ENCODE data around the gene OMP.

OMP gene

GRCh38 chr11:77118971-77119370 lies 16.3 kb downstream of the OMP start:
- in situ Hi-C loops (cut with HindIII; ENCODE audit: low pct_ligation_motif_present, low sequenced_read_pairs) = no loop called here
- no peak for TF ChIP-seq CTCF (IDR thresholded peaks at IDR 0.05; ENCODE audit: low read depth, low read length, missing control alignments)
- H3K27me3 ChIP-seq (replicated peaks) = no peaks in the 10 kb centered on the region

GRCh38 chr11:77119531-77119936 lies 16.9 kb downstream of the OMP start:
- Histone ChIP-seq H3K4me3 (ENCODE audit: low read depth, low read length) (no peak overlapping the region), H3K27me3 (replicated peaks) (no peaks in the 10 kb centered on the region), H3K36me3 (replicated peaks) (peaks cover 11% of the 10 kb centered on the region), H3K27ac (no peak overlapping the region)
- no peak for TF ChIP-seq CTCF (IDR thresholded peaks at IDR 0.05; ENCODE audit: low read depth, low read length, missing control alignments)
- in situ Hi-C loops (cut with HindIII; ENCODE audit: low pct_ligation_motif_present, low sequenced_read_pairs) = no loop called here
- no peak for DNase-seq

More at GRCh38 chr11:77118971-77119370, 16.3 kb downstream of the OMP start:
- Histone ChIP-seq H3K4me3 (ENCODE audit: low read depth, low read length) (no peak overlapping the region), H3K27ac (no peak overlapping the region), H3K36me3 (replicated peaks) (peaks cover 11% of the 10 kb centered on the region)
- no peak for DNase-seq

GRCh38 chr11:77120571-77120970 lies 17.9 kb downstream of the OMP start:
- Histone ChIP-seq H3K36me3 (replicated peaks) (peaks cover 11% of the 10 kb centered on the region), H3K4me3 (ENCODE audit: low read depth, low read length) (no peak overlapping the region), H3K27ac (no peak overlapping the region), H3K27me3 (replicated peaks) (no peaks in the 10 kb centered on the region)
- no peak for DNase-seq
- in situ Hi-C loops (cut with HindIII; ENCODE audit: low pct_ligation_motif_present, low sequenced_read_pairs) = no loop called here
- no peak for TF ChIP-seq CTCF (IDR thresholded peaks at IDR 0.05; ENCODE audit: low read depth, low read length, missing control alignments)

- DNase-seq = no peak
- H3K27me3 ChIP-seq (replicated peaks) = no peaks in the 10 kb centered on the region
- H3K4me3 ChIP-seq (ENCODE audit: low read depth, low read length) = no peak overlapping the region
- H3K27ac ChIP-seq = no peak overlapping the region
- peaks cover 11% of the 10 kb centered on the region for H3K36me3 ChIP-seq (replicated peaks)
- TF ChIP-seq CTCF (IDR thresholded peaks at IDR 0.05; ENCODE audit: low read depth, low read length, missing control alignments) = no peak
- in situ Hi-C loops (cut with HindIII; ENCODE audit: low pct_ligation_motif_present, low sequenced_read_pairs) = no loop called here
Observed at GRCh38 chr11:77121096-77121640, 18.5 kb downstream of the OMP start.

- Histone ChIP-seq H3K27me3 (replicated peaks) (no peaks in the 10 kb centered on the region), H3K27ac (no peak overlapping the region), H3K4me3 (ENCODE audit: low read depth, low read length) (no peak overlapping the region), H3K36me3 (replicated peaks) (peaks cover 11% of the 10 kb centered on the region)
- in situ Hi-C loops (cut with HindIII; ENCODE audit: low pct_ligation_motif_present, low sequenced_read_pairs) = no loop called here
- TF ChIP-seq CTCF (IDR thresholded peaks at IDR 0.05; ENCODE audit: low read depth, low read length, missing control alignments) = no peak
- DNase-seq = no peak
Observed at GRCh38 chr11:77121876-77122575, 19.4 kb downstream of the OMP start.
